ENCODE data around the gene BTN3A1. TPM values are rescaled to one million over a fixed set of nuclear protein-coding genes. Genes with fewer than 3 reads are reported as not detected.
A peak's percentile ranks its signal among the peaks of the same experiment; 100 is the strongest.
"Not testable (repeated sequence)": the region's sequence is repeated elsewhere in the genome, so short reads cannot be mapped to it uniquely, and the experiment has no call there.

BTN3A1 gene
- 6.7 and 10.8 TPM in 2 replicates for total RNA-seq (2014; rRNA removed)
- 5.1 TPM for polyA plus RNA-seq (2012)

DNA sequence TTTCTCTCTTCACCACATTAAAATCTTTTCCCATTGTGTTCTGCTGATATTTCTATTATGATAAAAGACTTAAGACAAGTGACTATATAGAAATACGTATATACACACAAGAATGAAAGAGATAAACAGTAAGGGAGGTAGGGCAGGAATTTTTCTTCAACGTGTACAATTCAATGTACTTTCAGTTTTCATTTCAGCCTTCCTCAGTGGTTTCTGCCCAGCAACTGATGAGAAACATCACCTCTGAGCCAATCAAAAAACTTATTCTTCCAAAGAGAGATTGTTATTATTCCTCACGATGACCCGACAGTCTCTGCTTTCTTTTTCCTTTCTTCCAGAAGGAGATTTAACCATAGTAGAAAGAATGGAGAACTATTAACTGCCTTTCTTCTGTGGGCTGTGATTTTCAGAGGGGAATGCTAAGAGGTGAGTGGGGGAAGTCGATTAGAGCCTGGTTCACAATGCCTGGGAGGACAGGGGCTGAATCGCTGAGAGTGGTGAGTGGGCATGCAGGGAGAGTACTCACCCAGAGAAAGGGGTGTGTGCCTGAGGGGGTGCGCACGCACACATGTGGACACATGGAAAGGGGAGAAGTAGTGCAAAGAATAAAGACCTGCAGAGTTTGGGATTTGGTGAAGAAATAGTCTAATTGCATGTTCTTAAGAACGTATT is at the start of gene BTN3A1:
Gene BTN3A1, plus strand, starts transcription at position 289 of the 672 bp plus-strand sequence. CDS start 3,289 bp downstream, outside the sequence.
- DNase-seq (ENCODE audit: low read depth) = peak; percentile 75

GRCh38 chr6:26352315-26352714 is 49.8 kb upstream of the BTN3A1 start:
- DNase-seq (ENCODE audit: low read depth) = no peak

DNA sequence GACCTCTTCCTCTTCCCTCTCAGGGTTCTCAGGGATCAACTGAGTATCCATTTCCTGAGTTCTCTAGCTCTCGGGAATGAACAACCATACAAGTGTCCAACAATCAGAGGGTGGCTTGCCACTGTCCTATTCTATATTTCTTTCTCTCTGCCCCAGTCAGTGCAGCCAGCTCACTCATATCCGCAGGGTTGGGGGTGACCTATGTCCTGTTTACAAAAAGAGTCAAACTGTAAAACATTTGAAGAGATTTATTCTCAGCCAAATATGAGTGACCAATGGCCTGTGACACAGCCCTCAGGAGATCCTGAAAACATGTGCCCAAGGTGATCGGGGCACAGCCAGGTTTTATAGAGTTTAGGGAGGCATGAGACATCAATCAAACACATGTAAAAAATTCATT is 47.9 kb upstream of the BTN3A1 start:
- no peak for DNase-seq (ENCODE audit: low read depth)

DNA sequence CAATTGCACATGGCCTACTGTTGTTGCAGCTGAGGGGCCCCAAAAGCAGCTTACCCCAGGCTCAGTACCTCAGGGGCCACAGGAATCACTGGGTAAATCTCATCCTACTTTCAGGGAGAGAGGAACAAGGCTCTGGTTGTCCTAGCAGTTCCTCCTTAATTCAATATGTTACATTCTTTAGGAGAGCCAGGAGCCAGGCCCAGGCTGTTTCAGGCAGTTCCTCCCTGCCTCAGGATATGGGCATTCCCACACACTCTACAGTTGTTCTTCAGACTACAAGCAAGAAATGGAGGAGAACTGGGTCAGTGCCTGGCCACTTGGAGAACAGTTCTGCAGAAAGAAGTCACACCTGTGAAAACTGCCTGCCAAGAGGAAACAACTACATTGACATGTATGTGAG is 46.7 kb upstream of the BTN3A1 start:
- no peak for DNase-seq (ENCODE audit: low read depth)

- not testable (repeated sequence) for DNase-seq (ENCODE audit: low read depth)
Observed at GRCh38 chr6:26357543-26357942, 44.5 kb upstream of the BTN3A1 start.

- DNase-seq (ENCODE audit: low read depth) = no peak
Observed at GRCh38 chr6:26358511-26358981, 43.5 kb upstream of the BTN3A1 start.

GRCh38 chr6:26359765-26360164 is 42.3 kb upstream of the BTN3A1 start:
- no peak for DNase-seq (ENCODE audit: low read depth)

GRCh38 chr6:26360451-26361416 is 41.3 kb upstream of the BTN3A1 start:
- no peak for DNase-seq (ENCODE audit: low read depth)

DNA sequence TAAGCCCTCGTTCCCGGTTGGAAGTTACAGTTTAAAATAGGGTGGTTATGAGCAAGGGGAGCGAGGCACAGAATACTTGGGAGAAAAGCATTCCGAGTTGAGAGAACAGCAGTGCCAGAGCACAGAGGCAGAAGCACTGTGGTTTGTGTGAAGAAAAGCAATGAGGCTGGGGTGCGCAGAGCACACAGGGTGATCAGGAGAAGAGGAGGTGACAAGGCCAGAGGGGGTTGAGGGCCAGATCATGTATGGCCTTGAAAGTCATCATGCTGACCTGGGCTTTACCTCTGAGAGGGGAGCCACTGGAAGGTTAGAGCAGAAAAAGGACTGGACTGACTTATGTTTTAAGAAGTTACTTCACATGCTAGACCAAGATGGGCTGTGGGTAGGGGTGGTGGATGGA is 40.5 kb upstream of the BTN3A1 start:
- no peak for DNase-seq (ENCODE audit: low read depth)

DNA sequence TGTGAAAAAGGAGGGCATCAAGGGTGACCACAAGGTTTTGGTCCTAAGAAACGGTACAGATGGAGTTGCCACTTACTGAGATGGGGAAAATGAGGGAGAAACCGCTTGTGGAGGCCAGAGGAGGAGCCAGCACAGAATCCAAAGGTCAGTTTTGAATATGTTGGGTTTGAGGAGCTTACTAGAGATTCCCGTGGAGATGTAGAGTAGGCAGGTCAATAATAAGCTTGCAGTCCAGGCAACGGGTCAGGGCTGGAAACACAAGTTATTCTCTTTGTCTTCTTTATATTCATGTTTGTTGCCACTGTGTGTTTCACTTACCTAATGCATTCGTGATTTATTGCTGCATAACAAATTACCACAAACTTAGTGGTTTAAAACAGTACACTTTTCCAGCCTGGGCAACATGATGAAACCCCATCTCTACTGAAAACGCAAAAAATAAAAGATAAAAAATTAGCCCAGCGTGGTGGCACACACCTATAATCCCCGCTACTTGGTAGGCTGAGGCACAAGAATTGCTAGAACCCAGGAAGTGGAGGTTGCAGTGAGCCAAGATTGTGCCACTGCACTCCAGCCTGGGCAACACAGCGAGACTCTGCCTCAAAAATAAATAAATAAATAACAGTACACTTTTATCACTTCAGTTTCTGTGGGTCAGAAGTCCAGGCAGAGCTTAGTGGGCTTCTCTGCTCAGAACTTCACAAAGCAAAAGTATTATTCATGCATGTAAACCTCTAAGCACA is 39.8 kb upstream of the BTN3A1 start:
- no peak for DNase-seq (ENCODE audit: low read depth)

DNA sequence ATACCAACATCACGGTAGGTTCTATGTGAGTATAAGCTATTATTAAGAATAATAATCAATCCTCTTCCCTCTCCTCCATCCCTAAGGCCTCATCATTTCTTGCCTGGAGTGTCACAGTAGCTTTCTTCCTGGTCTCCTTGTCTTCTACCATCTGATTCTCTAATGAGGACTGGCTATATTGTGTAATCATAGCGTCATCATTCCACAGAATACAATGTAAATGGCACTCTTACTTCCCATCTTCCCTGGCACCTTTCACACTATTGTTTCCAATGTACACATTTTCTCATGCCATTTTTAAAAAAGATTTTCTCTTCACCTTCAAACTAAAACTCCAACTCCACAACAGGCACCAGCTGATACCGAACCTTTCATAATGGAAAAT is 39.2 kb upstream of the BTN3A1 start:
- DNase-seq (ENCODE audit: low read depth) = no peak

- peak; percentile 48 for DNase-seq (ENCODE audit: low read depth)
Observed at GRCh38 chr6:26363882-26364701, 38.0 kb upstream of the BTN3A1 start.

- no peak for DNase-seq (ENCODE audit: low read depth)
Observed at GRCh38 chr6:26365633-26365995, 36.5 kb upstream of the BTN3A1 start.

DNA sequence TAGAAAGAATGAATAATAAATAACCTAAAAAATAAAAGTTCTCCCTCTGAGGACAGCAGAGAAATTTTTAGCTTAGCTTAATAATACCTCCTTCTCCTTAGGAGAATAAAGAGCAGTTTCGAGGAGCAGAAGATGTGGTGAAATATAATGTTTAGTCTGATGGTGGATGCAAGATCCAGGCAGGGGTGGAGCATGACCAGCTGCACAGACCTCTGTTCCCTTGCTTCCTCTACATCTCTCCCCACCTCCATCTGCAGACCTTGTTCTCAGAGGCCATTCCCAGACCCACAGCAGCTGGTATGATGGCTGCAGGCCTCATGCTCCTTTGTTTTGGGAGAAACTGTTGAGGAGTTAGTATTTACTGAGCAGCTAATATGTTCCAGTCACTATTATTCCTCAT is 35.6 kb upstream of the BTN3A1 start:
- DNase-seq (ENCODE audit: low read depth) = peak; percentile 70

DNA sequence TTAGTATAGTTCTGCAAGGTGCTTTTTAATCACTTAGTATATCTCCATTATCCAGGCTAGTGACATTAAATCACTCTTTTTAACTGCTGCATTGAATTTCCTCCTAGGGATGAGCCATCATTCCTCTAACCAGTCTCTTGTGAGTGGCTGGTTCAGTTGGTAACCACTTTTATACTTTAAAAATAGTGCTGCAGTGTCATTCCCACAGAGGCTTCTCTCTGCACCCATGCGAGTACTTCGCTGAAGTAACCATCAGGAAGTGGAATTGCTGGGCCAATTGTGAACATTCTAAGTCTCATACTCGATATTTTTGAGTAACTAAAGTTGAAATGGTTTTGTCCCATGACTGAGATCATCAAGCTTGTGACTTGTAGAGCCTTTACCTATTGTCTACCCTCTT is 35.0 kb upstream of the BTN3A1 start:
- DNase-seq (ENCODE audit: low read depth) = no peak

GRCh38 chr6:26371813-26372212 is 30.3 kb upstream of the BTN3A1 start:
- DNase-seq (ENCODE audit: low read depth) = not testable (repeated sequence)

DNA sequence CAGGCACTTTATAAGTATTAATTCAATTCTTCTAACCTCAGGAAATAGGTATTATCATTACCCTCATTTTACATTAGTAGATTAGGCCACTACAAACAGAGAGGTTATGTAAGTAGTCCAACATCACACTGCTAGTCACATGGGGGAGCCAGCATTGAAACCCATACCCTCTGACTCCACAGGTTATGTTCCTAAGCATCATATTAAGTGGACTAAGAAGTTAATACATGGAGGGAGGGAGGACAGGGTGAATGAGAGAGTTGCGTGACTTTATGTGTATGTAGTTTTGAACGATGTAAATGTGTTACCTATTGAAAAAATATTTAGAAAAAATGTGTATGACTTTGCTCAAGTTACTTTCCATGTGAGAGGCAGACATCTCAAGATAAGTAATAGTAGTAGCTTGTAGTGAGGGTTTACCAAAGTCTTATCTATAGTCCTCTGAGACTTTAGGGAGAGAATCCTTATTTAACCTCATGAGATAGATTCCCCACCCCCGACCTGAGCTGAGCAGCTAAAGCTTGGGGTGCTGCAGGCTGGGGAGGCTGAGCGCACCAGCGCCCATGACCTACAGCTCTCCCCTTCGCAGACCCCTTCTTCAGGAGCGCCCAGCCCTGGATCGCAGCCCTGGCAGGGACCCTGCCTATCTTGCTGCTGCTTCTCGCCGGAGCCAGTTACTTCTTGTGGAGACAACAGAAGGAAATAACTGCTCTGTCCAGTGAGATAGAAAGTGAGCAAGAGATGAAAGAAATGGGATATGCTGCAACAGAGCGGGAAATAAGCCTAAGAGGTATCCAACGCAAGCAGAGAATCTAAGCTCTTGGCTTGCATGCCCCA is 29.5 kb upstream of the BTN3A1 start:
- DNase-seq (ENCODE audit: low read depth) = no peak

GRCh38 chr6:26375270-26375669 is 26.8 kb upstream of the BTN3A1 start:
- no peak for DNase-seq (ENCODE audit: low read depth)

DNA sequence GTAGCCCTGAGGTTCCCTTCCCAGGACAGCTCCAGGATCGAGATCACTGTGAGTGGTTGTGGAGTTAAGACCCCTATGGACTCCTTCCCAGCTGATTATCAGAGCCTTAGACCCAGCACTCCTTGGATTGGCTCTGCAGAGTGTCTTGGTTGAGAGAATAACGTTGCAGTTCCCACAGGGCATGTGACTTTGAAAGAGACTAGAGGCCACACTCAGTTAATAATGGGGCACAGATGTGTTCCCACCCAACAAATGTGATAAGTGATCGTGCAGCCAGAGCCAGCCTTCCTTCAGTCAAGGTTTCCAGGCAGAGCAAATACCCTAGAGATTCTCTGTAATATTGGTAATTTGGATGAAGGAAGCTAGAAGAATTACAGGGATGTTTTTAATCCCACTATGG is 24.4 kb upstream of the BTN3A1 start:
- no peak for DNase-seq (ENCODE audit: low read depth)

GRCh38 chr6:26378143-26378542 is 23.9 kb upstream of the BTN3A1 start:
- DNase-seq (ENCODE audit: low read depth) = not testable (repeated sequence)
